Activated T-helper 1 cell treated with anti-CD3 and anti-CD28 coated beads, Interleukin-2, amount 50 U/mL, for 16 hours (primary cell): ENCODE data around the gene NPPC.
"Not testable (repeated sequence)": the region's sequence is repeated elsewhere in the genome, so short reads cannot be mapped to it uniquely, and the experiment has no call there.

Source experiments
- DNase-seq, 2 donors: peaks; one replicate each; pipeline ENCODE4 v3.0.0-alpha.2; 2020; ENCODE audit warnings: low read depth in 1 of 2, low spot score in 1 of 2

NPPC gene

GRCh38 chr2:231920795-231921194 is 5.4 kb downstream of the NPPC start:
- no peak for DNase-seq

DNA sequence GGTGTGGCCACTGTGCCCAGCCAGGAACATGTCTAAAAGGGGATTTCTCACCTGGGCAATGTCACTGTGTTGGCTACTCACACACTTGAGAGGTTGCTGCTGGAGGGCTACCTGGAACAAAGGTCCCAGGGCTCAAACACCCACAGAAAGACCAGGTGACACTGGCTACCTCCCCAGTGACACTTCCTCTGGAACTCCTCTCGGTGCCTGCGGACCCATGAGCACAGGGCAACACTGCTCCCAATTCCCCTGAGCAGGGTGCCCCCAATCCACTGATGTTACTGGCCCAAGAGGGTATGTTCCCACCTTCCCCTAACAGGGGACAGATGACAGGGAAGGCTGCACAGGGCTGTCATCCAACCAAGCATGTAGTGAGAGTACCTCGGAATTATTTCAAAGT is 5.8 kb downstream of the NPPC start:
- no peak for DNase-seq

- DNase-seq, result no peak
These were observed 6.7 kb downstream of the NPPC start for GRCh38 chr2:231919341-231920035.

- DNase-seq, result no peak
These were observed 7.5 kb downstream of the NPPC start for GRCh38 chr2:231918501-231919330.

DNA sequence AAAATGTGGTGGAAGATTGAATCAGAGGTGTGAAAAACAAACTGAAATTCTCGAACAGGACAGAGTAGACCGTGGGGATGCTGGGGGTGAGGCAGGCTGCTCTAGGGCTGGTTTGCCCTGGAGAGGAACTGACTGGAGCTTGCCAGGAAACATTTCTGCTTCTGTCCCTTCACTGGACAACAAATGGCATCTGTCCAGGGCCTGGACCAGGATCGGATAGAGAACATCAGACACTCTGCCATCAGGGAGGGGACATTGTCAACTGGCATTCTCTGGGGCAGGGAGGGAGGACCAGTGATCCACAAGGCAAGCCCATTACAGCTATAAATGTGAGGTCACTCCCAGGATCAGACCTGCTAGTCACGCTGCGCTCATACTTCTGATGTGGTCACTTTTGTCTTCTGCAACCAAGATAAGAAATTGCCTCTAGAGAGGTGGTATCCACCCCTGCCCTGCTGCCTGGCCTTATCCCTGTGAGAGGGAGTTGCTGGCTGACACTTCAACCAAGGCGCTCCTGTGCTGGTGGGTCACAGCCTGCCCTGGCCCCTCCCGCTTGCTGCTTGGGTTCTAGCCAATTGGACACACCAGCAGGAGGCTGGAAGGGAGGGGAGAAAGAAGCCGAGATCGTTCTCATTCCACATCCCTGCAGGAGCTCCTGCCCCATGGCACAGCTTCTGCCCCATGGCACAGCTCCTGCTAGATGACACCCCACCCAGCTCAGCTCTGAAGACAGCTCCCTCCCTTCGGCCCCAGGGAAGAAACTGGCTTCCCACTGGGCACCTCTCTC is 8.7 kb downstream of the NPPC start:
- no peak for DNase-seq

- DNase-seq, result no peak
These were observed 12.0 kb downstream of the NPPC start for GRCh38 chr2:231914077-231914690.

GRCh38 chr2:231911381-231911780 is 14.8 kb downstream of the NPPC start:
- no peak for DNase-seq

GRCh38 chr2:231910771-231911170 is 15.4 kb downstream of the NPPC start:
- no peak for DNase-seq

DNA sequence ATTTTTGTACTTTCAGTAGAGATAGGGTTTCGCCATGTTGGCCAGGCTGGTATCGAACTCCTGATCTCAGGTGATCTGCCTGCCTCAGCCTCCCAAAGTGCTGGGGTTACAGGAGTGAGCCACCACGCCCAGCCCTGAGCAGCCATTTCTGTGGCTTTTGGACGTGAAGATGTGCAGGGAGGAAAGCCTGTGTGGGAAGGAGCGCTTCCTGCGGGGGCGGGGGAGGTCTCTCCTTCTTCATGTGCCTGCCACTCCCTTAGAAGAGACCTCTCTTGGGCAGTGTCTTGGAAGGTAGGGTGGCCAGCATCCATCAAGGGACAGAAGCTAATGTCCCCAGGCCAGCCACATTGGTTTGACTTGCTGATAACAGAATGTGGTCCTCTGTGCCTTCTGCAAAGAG is 16.0 kb downstream of the NPPC start:
- not testable (repeated sequence) for DNase-seq

DNA sequence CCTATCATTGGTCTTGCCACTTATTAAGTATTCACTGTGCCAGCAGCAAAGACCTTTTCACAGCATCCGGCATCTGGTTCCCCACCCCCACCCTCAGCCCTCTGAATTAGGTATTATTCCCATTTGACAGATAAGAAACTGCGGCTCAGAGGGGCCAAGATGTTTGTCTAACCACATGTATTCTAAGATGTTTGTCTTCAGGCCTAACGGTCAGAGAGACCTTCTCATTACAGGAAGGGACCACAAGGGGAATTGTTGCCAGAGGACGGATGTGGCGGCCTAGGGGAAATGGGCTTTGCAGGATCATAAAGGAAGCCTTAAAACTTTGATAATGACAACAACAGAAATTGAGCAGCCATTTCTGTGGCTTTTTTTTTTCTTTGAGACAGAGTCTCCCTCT is 16.6 kb downstream of the NPPC start:
- DNase-seq, result no peak

GRCh38 chr2:231908584-231908983 is 17.6 kb downstream of the NPPC start:
- DNase-seq, result no peak

DNA sequence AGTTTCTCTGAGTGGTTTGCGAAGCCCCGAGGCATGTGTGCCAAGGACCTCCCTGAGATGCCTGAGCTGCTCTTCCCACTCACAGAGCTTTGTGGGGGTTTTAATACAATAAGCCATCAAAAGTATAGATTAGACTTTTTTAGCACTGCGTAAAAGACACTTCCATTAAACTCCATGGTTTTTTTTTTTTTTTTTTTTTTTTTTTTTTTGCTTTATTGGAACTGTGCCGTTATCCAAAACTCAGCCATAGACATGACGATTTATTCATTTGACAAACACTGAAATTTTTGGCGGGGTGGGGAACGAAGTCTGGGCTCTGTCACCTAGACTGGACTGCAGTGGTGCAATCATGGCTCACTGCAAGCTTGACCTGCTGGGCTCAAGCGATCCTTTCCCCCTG is 18.4 kb downstream of the NPPC start:
- DNase-seq, result no peak

- no peak for DNase-seq
These were observed 21.2 kb downstream of the NPPC start for GRCh38 chr2:231905026-231905425.

- DNase-seq, result no peak
These were observed 22.0 kb downstream of the NPPC start for GRCh38 chr2:231904161-231904611.

DNA sequence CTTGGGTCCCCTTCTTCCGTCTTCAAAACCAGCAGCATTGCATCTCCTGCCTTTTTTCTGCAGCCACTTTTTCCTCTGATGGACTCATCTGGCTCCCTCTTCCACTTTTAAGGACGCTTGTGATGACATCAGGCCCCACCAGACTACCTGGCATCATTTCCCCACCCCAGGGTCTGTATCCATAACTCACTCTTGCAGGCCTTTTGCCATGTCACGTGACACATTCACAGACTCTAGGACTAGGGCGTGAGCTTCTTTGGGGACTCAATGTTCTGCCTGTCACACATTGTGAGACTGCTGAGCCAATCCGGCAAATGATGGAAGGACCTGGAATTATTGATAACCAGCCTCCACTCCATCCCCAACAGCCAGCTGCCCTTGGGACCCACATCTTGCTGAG is 23.6 kb downstream of the NPPC start:
- no peak for DNase-seq

DNA sequence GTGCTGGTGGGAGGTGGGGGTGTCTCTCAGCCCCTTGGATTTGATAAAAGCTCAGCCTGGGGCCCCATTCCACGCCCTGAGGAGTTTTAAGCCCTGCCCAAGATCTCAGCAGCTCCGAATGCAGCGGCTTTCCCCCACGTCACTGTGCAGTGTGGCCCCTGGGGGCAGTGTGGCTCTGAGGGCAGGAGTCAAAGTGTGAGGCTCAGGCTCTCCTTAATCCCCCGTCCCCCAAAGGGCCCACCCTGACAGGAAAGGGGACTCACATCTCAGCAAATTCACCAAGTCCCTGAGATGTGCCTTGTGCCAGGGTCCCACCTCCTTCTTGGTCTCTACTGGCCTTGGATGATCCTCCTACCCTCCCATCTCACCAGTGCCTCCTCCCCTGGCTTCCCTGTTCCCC is 25.2 kb downstream of the NPPC start:
- no peak for DNase-seq

- peak in 1 of 2 donors; percentile 19 for DNase-seq
These were observed 25.7 kb downstream of the NPPC start for GRCh38 chr2:231900486-231900942.

DNA sequence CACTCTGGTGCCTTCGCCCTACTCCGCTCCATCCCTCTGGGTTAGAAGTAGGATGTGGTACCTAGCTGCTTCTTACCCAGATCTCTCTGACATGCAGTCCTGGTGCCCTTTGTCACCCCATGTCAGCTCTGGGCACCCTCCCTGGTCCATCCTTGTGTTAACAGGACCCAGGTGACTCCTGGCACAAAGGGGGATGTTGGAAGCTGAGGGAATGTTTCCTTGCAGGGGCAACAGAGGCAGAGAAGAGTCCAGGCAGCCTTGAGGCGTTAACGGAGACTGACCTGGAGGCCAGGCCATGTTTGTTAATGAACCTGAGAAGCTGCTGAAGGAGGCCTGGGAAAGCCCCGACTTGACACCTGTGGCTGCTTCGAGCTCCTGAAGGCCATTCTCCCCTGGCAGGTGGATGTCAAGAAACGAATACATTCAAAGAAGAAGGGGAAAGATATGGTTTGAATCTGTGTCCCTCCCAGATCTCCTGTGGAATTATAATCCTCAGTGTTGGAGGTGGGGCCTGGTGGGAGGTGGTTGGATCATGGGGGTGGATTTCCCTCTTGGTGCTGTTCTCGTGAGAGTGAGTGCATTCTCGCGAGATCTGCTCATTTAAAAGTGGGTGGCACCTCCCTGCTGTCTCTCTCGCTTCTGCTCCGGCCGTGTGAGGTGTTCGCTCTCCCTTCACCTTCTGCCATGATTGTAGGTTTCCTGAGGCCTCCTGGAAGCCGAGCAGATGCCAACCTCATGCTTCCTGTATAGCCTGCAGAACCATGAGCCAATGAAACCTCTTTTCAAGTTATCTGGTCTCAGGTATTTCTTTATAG is 31.4 kb downstream of the NPPC start:
- DNase-seq, result no peak

- DNase-seq, result no peak
These were observed 34.7 kb downstream of the NPPC start for GRCh38 chr2:231891514-231891905.

GRCh38 chr2:231890896-231891513 is 35.2 kb downstream of the NPPC start:
- DNase-seq, result no peak
